BJ (cell line): Measurements from ENCODE around the gene CGREF1. TPM values are rescaled to one million over a fixed set of nuclear protein-coding genes. Genes with fewer than 3 reads are reported as not detected.
A peak's percentile ranks its signal among the peaks of the same experiment; 100 is the strongest.

Source experiments
- CTCF ChIA-PET: fragments of 350-600 bp; formaldehyde crosslinking; extraction: SDS; loops from one replicate; lab custom pipeline; 2021; ENCODE audit warnings: antibody characterized with exemption, inconsistent platforms; lab: Yijun Ruan, JAX
- POLR2A ChIA-PET: fragments of 300-600 bp; sonication (Branson Sonifier 250); formaldehyde crosslinking; extraction: SDS; loops from one replicate; lab custom pipeline; 2021; ENCODE audit warnings: antibody characterized with exemption; lab: Charles Lee
- DNase-seq: peaks from one replicate; pipeline ENCODE4 v3.0.0-alpha.2; 2011; ENCODE audit warnings: low read depth
- H3K27me3 ChIP-seq: 2 replicates; pipeline ENCODE4 v1.6.0; 2011; ENCODE audit warnings: low read length; ENCODE audit not compliant: control insufficient read depth, insufficient read depth
- H3K36me3 ChIP-seq: 2 replicates; pipeline ENCODE4 v1.5.1; 2011; ENCODE audit warnings: low read length; ENCODE audit not compliant: control insufficient read depth, insufficient read depth
- H3K4me3 ChIP-seq: 2 replicates; pipeline ENCODE4 v1.5.1; 2011; ENCODE audit warnings: low read depth, mild to moderate bottlenecking, control low read depth, low read length
- polyA minus RNA-seq: library from RNA; depleted of rRNA, polyadenylated mRNA; stranded (reverse); fragments of >200 nt; gene quantifications from 2 replicates; pipeline ENCODE4 v1.2.3, GENCODE V29; 2011; rRNA and poly(A)+ RNA removed
- polyA plus RNA-seq: library from polyadenylated mRNA; depleted of rRNA; stranded (reverse); fragments of >200 nt; gene quantifications from 2 replicates; pipeline ENCODE4 v1.2.3, GENCODE V29; 2011; rRNA removed
- TF ChIP-seq, protein P1 (sequence below): IDR thresholded peaks from 2 replicates; pipeline ENCODE4 v1.5.1; 2011; ENCODE audit warnings: low read depth, mild to moderate bottlenecking, control low read depth, inconsistent platforms, low read length, moderate library complexity; ENCODE audit not compliant: insufficient read depth

Gene CGREF1, protein sequence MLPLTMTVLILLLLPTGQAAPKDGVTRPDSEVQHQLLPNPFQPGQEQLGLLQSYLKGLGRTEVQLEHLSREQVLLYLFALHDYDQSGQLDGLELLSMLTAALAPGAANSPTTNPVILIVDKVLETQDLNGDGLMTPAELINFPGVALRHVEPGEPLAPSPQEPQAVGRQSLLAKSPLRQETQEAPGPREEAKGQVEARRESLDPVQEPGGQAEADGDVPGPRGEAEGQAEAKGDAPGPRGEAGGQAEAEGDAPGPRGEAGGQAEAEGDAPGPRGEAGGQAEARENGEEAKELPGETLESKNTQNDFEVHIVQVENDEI
- polyA plus RNA-seq (4.8 and 6.9 TPM in 2 replicates), polyA minus RNA-seq (2.6 and 2.7 TPM in 2 replicates)

GRCh38 chr2:27118525-27119329 is at the start of gene CGREF1:
TSS of gene CGREF1 (minus strand) at chr2:27119128. CDS start at chr2:27104366, 14,762 bp downstream.
- TF ChIP-seq, protein P1, sequence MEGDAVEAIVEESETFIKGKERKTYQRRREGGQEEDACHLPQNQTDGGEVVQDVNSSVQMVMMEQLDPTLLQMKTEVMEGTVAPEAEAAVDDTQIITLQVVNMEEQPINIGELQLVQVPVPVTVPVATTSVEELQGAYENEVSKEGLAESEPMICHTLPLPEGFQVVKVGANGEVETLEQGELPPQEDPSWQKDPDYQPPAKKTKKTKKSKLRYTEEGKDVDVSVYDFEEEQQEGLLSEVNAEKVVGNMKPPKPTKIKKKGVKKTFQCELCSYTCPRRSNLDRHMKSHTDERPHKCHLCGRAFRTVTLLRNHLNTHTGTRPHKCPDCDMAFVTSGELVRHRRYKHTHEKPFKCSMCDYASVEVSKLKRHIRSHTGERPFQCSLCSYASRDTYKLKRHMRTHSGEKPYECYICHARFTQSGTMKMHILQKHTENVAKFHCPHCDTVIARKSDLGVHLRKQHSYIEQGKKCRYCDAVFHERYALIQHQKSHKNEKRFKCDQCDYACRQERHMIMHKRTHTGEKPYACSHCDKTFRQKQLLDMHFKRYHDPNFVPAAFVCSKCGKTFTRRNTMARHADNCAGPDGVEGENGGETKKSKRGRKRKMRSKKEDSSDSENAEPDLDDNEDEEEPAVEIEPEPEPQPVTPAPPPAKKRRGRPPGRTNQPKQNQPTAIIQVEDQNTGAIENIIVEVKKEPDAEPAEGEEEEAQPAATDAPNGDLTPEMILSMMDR: no peak
- Histone ChIP-seq H3K36me3 (no peaks in the 10 kb centered on the region), H3K4me3 (peak within 1 kb of the TSS; percentile 46), H3K27me3 (peaks cover 22% of the 10 kb centered on the region)
- no peak for DNase-seq
- ChIA-PET CTCF (interaction anchor here (0.5 to 1.3 kb wide), 2 partner anchors 73 to 165 kb away, joined by 3 to 5 read pairs; no protein-coding TSS in a partner anchor), POLR2A (no interaction called here)

GRCh38 chr2:27164960-27165763 is 46.2 kb upstream of the CGREF1 start:
- Histone ChIP-seq H3K4me3 (no peak overlapping the region), H3K27me3 (peaks cover 3% of the 10 kb centered on the region), H3K36me3 (no peaks in the 10 kb centered on the region)
- POLR2A ChIA-PET: no interaction called here
- TF ChIP-seq, protein P1: no peak
- DNase-seq: no peak
- CTCF ChIA-PET: interaction anchor here (0.5 to 1.8 kb wide), 2 partner anchors 64 to 149 kb away, joined by 4 read pairs; no protein-coding TSS in a partner anchor

GRCh38 chr2:27162151-27163121 is 43.5 kb upstream of the CGREF1 start:
- Histone ChIP-seq H3K36me3 (no peaks in the 10 kb centered on the region), H3K4me3 (no peak overlapping the region), H3K27me3 (peaks cover 7% of the 10 kb centered on the region; the same call in 1 of the 2 replicates)
- CTCF ChIA-PET: no interaction called here
- POLR2A ChIA-PET: no interaction called here
- TF ChIP-seq, protein P1: no peak
- DNase-seq: no peak

- TF ChIP-seq, protein P1: no peak
- CTCF ChIA-PET: interaction anchor here (1.0 to 1.1 kb wide), 2 partner anchors 10 to 24 kb away, joined by 3 read pairs; no protein-coding TSS in a partner anchor
- Histone ChIP-seq H3K36me3 (no peaks in the 10 kb centered on the region), H3K27me3 (peaks cover 3% of the 10 kb centered on the region; the same call in 1 of the 2 replicates), H3K4me3 (no peak overlapping the region)
- DNase-seq: no peak
- POLR2A ChIA-PET: no interaction called here
Observed at GRCh38 chr2:27160191-27160590, 41.3 kb upstream of the CGREF1 start.
